GM19239 (cell line): Measurements from ENCODE around the gene PRKCD.

ENCODE experiments used
- DNase-seq: peaks from one replicate; pipeline ENCODE4 v3.0.0; 2011; ENCODE audit warnings: low spot score; ENCODE audit not compliant: insufficient read length
- FAIRE-seq: peaks from 2 replicates; lab custom pipeline; 2011; peaks lifted over from hg19 to GRCh38; lab: Jason Lieb, UNC

Gene PRKCD

DNA sequence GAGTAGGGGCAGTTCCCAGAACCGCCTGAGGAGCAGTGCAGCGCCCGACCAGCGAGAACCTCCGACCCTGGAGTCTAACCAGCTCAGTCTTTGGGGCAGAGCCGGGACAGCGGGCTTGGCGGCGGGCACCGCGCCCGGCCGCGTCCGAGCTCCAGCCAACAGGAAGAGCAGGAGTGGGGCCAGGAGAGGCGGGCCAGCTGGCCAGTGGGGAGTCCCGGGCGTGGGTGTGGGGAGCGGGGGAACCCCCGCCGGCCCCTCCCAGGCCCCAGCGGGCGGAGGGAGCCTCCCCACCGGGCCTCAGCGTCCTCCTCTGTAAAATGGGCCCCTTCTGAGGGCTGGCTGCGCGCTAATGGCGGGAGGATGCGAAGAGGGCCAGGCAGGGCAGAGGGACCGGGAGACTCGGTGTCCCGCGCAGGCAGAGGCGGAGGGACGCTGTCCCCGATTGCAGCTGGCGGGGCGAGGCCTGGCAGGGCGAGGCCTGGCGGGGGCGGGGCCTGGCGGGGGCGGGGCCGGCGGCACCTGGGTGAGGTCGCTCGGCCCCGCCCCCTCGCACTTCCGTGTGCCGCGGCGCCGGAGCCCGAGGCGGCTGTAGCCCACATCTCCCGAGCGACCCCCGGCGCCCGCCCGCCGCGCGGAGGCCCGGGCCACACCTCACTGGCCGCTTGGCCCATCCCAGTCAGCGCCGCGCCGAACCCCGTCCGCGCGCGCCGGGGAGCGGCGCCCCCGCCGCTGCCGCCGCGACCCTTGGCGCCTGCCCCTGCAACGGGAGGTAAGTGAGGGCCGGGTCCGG lies at the start of gene PRKCD:
TSS of gene PRKCD (plus strand) at position 550 of the 790 bp plus-strand sequence. CDS start 17,214 bp downstream, outside the sequence.
- DNase-seq (peak; percentile 90), FAIRE-seq (peak; percentile 21)

DNA sequence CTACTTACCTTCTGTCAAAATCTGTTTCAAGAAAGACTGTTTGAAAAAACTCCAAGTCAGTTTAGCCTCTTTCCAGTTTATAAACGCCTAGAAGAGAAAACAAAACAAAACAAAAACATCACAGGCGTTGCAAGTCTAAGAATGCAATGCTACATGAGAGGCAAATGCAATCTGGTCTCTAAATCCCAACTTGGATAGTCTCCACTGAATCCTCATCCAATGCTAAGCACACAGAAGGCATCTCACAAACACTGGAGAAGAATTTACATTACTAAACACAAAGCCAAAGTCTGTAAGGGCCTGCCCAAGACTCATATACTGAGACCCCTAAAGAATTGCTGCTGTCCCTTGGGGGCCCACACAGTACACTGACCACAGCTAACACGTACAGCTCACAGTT lies 49.2 kb upstream of the PRKCD start:
- no peak for DNase-seq
- FAIRE-seq: no peak

DNA sequence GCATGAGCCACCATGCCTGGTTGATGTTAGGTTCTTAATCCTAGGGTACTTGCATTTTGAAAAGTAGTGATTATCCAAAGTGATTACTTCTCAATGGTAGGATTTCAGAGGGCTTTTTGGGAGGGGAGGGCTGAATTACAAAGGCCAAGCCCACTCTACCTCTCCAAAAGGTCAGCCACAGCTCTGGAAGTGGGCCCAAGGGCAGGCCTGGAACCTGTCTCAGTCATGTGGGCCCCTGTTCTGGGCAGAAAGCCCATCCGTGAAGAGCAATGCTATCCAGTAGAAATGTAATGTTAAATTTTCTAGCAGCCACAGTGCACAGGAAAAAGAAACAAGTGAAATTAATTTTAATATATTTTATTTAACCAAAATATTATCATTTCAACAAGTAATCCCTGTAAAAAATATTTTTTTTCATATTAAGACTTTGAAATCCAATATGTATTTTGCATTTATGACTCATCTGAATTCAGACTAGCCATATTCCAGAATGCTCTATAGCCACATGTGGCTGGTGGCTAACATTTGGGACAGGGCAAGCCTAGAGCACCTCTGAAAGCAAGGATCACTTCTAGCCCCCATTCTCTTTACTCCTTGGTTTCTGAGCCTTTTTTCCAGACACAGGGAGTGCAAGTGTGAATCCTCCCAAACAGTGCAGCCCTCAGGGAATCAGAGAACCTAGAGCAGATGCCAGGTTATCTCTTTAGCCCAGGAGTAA lies 47.6 kb upstream of the PRKCD start:
- DNase-seq: no peak
- FAIRE-seq: no peak

DNA sequence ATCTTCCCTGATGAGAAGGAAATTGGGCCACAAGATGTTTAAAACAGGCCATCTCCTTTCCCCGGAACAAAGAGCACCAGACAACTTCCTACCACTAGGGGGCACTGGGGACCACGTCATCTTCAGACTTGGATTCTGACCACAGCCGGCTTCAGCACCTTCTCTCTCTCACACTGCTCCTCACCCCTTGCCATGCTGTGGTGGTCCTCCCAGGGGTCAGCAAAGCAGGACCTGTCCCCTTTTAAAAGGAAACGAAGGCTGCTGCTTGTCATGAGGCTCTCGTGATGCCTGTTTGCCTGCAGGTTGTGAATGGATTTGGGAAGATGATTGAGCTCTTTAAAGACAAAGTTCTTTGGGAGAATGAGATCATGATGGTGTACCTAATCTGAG lies 47.0 kb upstream of the PRKCD start:
- peak; percentile 95 for FAIRE-seq
- DNase-seq: peak; percentile 80

DNA sequence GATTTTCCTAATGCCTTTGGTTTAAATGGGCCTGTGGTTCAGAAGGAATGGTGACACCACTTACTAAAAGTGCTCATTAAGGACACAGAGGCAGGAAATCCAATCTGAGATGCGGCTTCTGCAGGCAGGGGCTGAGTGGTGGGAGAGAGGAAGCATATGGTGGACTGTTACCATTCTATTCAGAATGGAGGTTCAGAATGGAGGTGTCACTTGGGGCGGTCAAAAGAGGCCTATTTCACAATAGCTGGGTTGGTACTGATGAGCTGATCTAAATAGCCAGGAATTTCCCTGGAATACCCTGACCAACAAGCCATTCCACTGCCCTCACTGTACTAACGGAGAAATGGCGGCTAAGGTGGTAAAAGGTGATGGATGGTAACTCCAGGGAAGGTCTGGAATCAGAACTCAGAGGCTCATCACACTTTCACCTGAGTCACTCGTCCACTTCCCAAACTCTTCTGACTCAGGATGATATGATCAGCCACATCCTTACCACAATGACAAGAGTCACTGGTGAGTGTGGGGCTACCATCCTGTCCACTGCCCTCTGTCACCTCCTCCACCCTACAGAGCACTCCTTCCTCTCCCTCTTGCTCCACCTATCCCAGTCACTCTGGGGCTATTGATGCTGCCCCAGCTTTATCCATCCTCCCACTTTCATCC lies 46.5 kb upstream of the PRKCD start:
- FAIRE-seq (no peak), DNase-seq (no peak)

DNA sequence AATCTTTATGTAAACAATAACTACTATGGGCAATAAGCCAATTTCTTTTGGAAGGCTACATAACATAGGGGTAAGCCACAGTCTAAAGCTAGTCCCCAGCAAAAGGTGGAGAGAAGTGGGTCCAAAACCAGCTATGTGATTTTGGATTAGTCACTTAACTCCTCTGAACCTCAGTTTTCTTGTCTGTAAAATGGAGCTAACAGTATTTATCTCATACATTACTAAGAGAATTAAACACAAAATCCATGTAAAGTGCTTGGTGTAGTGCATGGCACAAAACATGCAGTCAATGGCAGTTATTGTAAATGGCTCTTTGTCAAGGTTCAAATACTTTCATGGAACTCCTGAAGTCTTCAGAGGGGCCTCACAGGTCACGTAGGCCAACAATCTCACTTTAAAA lies 44.1 kb upstream of the PRKCD start:
- DNase-seq (no peak), FAIRE-seq (no peak)

DNA sequence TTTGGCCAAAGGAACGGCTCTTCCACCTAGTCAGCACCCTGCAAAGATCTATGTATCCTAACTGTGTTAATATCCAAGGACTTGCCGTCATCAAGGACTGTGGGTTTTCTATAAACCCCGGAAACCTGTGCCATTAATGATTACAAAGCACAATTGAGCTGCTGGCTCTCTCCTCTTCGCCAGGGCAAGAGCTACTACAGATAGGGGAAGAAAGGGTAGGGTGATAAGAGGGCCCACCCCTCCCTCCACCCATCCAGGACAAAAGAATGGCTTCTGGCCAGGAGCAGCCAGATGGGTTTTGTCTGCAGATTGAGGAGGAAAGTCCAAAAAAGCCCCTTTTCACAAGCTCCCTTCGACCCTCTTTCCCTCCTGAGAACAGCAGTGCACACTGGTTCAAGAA lies 40.7 kb upstream of the PRKCD start:
- DNase-seq (no peak), FAIRE-seq (no peak)

DNA sequence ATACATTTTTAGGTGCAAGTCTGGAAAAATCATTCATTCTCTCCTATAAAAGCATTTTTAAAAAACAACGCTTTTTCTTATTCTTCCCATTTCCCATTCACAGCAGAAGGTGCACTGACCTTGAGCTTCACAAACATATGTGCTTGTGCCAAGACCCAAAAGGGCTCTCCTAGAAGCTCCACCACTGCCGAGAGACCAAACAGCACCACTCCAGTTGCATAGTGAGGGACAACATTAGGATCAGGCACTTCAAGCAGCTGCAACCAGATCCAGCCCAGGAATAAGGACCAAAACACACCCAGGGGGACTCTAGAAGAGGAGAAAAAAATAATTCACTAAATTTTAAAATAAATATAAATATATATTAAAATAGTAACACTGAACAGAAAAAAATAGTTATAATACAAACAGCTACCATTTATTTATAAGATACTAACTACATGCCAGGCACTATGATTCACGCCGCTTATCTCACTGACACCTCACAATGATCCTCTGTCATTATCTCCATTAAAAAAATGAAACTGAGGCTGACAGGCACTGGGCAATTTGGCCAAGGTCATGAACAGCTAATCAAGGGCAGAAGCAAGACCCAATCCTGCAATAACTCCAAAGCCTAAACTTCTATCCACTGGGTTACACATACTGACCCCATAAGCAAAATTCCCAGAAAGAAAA lies 38.6 kb upstream of the PRKCD start:
- FAIRE-seq (no peak), DNase-seq (no peak)

DNA sequence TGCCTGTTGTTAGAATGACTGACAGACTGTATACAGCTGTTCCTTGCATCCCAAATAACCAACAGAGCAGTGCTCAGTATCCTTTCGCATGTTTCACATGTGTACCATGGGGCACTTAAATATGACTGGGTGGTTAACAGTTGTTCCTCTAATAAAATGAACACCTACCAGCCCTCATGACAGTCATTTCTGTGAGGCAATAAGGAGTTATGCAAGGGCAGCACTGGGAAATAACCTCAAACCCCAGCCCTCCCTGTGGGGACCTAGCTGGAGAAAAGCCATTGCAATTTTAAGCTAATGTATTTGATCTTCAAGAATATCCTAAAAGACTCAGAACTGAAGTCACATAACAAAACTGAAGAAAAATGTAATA lies 38.1 kb upstream of the PRKCD start:
- no peak for FAIRE-seq

DNA sequence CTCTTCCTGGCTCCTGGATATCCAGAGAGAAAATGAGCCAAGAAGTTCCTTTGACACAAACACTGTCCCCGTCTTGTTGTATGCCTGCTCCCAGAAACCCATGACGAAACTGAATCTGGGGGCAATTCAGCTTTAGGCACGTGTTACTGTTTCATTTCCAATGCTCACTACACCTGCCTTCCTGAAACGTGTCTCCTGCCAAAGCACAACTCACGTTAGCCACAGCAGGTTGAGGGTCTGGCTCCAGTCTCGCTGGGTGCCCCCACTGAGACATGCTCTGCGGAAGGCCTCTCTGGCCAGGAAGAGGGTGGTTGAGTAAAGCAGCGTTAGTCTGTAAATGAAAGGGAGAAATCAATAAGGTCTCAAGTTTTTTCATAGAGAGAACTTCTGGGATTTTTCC lies 37.5 kb upstream of the PRKCD start:
- DNase-seq (no peak), FAIRE-seq (no peak)

More for the DNA sequence above, 38.1 kb upstream of the PRKCD start:
- no peak for DNase-seq

DNA sequence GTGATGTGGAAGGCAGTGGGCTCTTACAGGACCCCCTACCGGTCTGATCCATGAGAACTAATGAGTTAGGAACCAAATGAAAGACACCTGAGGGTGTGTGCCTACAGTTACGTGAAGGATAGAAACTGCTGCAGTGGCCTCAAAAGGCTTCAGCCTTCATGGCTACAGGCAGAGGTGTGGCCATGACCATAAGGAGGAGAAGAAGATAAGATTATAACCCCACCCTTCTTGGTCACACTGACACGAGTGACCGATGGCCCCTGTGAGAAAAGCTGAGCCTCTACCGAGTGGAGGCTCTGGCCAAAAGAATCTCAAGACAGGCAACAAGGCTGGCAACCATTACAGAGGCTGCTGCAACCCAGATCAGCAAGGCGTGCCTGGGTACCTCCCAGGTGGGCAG lies 37.1 kb upstream of the PRKCD start:
- DNase-seq: no peak
- no peak for FAIRE-seq

DNA sequence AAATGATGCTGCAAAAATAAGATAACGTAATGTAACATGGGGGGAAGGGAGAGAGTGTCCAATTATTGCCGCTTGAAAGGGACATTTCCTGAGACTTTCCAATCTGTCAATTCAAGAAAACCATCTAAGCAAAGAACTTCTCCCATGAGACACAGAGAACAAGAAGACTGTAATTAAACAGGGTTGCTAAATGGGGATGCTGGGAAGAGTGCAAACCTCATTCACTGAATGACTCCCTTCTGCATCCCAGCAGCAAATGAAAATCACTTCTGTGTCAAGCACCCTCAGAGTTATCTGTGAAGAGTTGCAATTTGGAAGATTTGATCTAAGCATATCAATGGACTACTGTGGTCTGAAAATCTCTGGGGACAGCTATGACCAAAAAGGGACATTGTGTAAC lies 34.4 kb upstream of the PRKCD start:
- no peak for DNase-seq
- no peak for FAIRE-seq

DNA sequence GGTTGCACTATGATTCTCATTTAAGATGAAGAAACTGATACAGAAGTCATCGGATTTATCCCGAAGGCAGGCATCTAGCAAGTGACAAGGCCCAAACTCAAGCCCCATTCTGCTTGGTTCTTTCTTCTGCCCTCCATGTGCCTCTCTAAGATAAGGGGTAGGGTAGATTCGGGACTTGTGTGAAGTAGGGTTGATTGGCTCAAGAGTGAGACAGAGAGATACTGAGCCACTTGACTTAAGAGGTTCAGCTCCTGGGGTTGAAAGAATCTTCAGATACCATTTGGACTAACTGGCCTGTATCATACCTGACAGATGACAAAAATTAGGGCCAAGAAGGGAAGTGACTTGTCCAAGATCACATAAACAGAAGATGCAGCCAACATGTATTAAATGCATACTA lies 31.7 kb upstream of the PRKCD start:
- DNase-seq (no peak), FAIRE-seq (peak; percentile 8)

DNA sequence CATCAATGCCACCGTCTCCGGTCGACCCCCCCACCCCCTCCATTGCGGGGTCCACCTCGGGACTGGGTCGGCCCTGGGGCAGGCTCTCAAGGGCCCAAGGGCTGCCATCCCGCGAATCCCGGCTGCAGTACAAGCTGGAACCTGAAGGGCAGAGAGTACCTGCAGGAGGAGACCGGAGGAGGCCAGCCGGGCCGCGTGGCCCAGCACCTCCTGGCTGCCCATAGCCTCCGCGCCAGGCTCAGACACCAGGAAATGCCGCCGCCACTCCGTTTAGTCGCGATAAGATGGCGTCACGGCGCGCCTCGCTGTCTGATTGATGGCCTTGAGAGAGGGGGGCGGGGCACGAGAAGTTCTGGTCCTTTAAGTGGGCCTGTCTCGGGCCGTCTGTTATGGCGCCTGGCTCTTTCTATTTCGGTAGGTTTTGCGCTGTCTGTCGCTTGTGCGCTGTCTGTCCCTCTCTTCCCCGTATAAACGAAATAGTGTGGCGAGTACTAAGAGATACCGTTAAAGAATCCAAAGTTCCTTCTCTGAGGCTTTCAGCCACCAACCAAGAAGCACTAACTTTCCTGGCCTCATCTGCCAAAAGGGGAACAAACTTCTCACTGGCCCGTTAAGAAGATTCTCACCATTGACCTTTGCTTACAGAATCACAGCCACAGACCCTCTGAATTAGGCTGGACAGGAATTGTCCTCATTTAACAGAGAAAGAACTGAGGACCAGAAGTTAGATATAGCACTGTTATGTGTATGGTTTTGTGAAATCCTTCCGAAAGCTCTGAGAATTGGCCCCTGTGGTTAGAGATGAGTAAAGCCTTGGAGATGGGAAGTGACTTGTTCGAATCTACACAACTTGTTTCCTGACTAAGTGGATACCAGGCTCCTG lies 30.6 kb upstream of the PRKCD start, which contains the start of gene RFT1:
TSS of gene RFT1 (minus strand) at position 257 of the 883 bp plus-strand sequence. CDS start at position 222, 35 bp downstream.
- FAIRE-seq: peak; percentile 98

DNA sequence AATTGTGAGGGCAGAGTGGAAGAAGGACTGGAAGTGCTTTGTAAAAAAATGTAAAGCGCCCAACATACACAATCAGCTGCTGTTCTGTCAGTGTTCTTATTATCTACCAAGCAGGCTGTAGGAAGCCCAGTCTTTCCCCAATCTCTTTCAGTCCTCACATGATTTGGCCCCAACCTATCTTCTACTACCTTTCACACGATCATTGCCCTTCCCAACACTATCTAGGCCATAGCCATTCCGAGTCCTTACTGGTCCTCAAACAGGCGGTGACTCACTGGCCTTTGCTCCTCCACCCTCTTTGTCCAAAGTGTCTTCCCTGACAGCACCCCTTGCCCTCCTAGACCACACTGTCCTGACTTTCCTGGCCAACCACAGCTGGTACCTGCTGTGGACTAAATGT lies 29.9 kb upstream of the PRKCD start:
- FAIRE-seq: no peak
- DNase-seq: no peak

More for the DNA sequence above, 30.6 kb upstream of the PRKCD start, which contains the start of gene RFT1:
- DNase-seq: peak; percentile 84

DNA sequence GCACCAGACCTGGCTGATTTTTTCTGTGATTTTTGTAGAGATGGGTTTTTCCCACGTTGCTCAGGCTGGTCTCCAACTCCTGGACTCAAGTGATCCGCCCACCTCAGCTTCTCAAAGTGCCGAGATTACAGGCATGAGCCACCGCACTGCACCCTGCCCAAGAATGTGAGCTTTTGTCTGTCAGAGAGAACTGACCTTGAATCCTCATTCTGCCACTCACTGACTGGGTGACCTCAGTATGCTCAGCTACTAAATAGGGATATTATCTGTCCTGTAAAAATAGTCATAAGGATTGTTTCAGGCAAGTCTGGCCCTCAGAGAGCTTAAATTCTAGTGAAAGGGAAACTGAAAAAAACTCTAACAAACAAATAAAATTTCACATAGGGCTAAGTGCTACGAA lies 28.7 kb upstream of the PRKCD start:
- DNase-seq: no peak
- FAIRE-seq: no peak

DNA sequence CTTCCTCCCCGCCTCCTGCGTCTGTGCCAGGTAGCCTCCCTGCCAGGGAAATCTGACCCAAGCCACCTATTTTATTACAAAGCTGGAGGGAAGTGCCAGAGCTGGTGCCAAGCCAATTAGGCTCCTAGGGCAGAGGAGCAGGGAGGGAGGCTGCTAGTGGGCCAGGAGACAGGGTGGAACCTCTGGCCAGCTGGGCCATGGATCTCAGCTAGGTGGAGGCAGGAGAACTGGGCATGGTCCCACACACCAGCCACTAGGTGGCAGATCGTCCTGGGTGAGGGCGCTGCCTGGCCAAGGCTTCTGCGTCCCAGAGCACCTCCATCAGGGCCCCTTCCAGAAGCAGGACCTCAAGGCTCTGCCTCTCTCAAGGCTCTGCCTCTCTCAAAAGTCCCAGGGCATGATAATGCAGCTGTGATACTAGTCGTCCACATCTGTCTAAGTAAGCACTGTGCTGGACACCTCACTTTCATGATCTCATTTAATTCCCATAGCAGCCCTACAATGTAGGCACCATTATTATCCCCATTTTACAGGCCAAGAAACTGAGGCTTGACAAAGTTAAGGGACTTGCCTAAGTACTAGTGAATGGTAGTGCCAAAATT lies 26.3 kb upstream of the PRKCD start:
- FAIRE-seq (peak; percentile 88), DNase-seq (peak; percentile 68)

DNA sequence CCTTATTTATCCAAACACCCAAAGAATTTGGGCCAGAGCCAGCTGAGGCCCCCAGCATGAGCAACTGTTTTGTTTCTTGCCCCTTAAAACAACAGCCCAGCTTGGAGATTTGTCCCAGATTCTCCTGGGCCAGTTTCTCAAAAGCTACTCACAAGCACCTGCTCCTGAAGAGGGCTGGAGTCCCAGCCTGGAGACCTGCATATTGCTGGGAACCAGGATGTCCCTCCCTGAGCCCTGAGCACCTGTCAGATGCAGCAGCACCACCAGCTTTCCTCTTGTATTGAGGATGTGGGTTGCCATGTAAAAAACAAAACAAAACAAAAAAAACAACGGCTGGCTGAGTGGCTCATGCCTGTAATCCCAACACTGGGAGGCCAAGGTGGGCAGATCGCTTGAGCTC lies 23.8 kb upstream of the PRKCD start:
- FAIRE-seq: no peak
- DNase-seq: no peak

DNA sequence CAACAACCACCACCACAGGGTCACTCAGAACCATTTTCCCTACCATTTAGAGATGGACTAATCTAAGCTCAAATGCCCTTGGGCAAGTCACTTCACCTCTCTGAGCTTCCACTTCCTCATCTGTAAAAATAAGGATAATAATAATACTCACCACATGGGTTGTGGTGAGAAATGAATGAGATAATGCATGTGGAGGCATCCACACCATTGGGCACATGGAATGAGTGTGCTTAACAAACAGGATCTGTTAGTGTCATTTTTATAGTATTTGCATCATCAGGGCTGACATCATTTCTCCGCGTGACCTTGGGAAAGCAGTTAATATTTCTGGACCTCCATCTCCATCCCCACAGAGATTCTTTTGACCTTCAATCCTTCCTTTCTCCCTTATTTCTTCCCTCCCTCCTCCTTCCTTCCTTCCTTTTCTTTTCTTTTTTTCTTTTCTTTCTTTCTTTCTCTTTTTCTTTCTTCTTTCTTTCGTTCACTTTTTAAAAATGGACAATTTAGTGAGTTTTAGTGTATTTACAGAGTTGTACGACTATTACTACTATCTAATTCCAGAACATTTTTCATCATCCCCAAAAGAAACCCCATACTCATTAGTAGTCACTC lies 23.1 kb upstream of the PRKCD start:
- no peak for DNase-seq
- FAIRE-seq: no peak
